LoVo (cell line): ENCODE measurements around the gene NEURL3.

Experiments used
- DNase-seq: peaks from one replicate; pipeline ENCODE4 v3.0.0-alpha.2; 2016; ENCODE audit warnings: low spot score

Gene NEURL3

GRCh38 chr2:96527286-96528005 is 22.3 kb upstream of the NEURL3 start:
- no peak for DNase-seq

GRCh38 chr2:96526615-96527285 is 21.6 kb upstream of the NEURL3 start:
- no peak for DNase-seq

GRCh38 chr2:96526101-96526591 is 21.0 kb upstream of the NEURL3 start:
- DNase-seq = no peak

- no peak for DNase-seq
Observed at GRCh38 chr2:96525211-96525507, 20.0 kb upstream of the NEURL3 start.

GRCh38 chr2:96524482-96525210 is 19.5 kb upstream of the NEURL3 start:
- DNase-seq = no peak

GRCh38 chr2:96523659-96524481 is 18.7 kb upstream of the NEURL3 start:
- no peak for DNase-seq

- no peak for DNase-seq
Observed at GRCh38 chr2:96522304-96523203, 17.4 kb upstream of the NEURL3 start.

- DNase-seq = no peak
Observed at GRCh38 chr2:96521219-96521618, 16.1 kb upstream of the NEURL3 start.

GRCh38 chr2:96520697-96521096 is 15.5 kb upstream of the NEURL3 start:
- no peak for DNase-seq

- no peak for DNase-seq
Observed at GRCh38 chr2:96520231-96520630, 15.1 kb upstream of the NEURL3 start.

- DNase-seq = no peak
Observed at GRCh38 chr2:96517079-96517478, 11.9 kb upstream of the NEURL3 start.

- DNase-seq = no peak
Observed at GRCh38 chr2:96514521-96514920, 9.4 kb upstream of the NEURL3 start.

- DNase-seq = no peak
Observed at GRCh38 chr2:96512341-96512740, 7.2 kb upstream of the NEURL3 start.

- DNase-seq = no peak
Observed at GRCh38 chr2:96511851-96512250, 6.7 kb upstream of the NEURL3 start.

GRCh38 chr2:96510931-96511595 is 5.9 kb upstream of the NEURL3 start:
- no peak for DNase-seq

- DNase-seq = no peak
Observed at GRCh38 chr2:96509847-96510230, 4.7 kb upstream of the NEURL3 start.

- DNase-seq = peak; percentile 88
Observed at GRCh38 chr2:96509114-96509846, 4.1 kb upstream of the NEURL3 start.

- DNase-seq = no peak
Observed at GRCh38 chr2:96508521-96509113, 3.5 kb upstream of the NEURL3 start.

- peak; percentile 76 for DNase-seq
Observed at GRCh38 chr2:96507957-96508520, 2.9 kb upstream of the NEURL3 start.
